Astrocyte (in vitro differentiated cells and primary cell): ENCODE measurements around the gene TATDN3.

Experiments used
- CTCF ChIP-seq: IDR thresholded peaks from 2 replicates; pipeline ENCODE4 v1.5.1; 2011; ENCODE audit warnings: low read depth, mild to moderate bottlenecking, inconsistent platforms, low read length, moderate library complexity; ENCODE audit not compliant: insufficient read depth
- EZH2 ChIP-seq: IDR thresholded peaks from 2 replicates; pipeline ENCODE4 v1.6.1; 2012; ENCODE audit warnings: mild to moderate bottlenecking, low read length, inconsistent platforms; ENCODE audit not compliant: insufficient read depth

GRCh38 chr1:212753749-212754148 is 37.9 kb upstream of the TATDN3 start:
- no peak for TF ChIP-seq CTCF
- no peak for TF ChIP-seq EZH2
